ENCODE results near the gene IL17B. TPM values are rescaled to one million over a fixed set of nuclear protein-coding genes. Genes with fewer than 3 reads are reported as not detected.

IL17B gene
- total and polyA plus RNA-seq, 9 of the 15 experiments (the other 6 are each of a cell fraction or from before 2014, with no cell fraction given), result 0.28 to 2.6 (median 0.53) TPM; not detected in 2

DNA sequence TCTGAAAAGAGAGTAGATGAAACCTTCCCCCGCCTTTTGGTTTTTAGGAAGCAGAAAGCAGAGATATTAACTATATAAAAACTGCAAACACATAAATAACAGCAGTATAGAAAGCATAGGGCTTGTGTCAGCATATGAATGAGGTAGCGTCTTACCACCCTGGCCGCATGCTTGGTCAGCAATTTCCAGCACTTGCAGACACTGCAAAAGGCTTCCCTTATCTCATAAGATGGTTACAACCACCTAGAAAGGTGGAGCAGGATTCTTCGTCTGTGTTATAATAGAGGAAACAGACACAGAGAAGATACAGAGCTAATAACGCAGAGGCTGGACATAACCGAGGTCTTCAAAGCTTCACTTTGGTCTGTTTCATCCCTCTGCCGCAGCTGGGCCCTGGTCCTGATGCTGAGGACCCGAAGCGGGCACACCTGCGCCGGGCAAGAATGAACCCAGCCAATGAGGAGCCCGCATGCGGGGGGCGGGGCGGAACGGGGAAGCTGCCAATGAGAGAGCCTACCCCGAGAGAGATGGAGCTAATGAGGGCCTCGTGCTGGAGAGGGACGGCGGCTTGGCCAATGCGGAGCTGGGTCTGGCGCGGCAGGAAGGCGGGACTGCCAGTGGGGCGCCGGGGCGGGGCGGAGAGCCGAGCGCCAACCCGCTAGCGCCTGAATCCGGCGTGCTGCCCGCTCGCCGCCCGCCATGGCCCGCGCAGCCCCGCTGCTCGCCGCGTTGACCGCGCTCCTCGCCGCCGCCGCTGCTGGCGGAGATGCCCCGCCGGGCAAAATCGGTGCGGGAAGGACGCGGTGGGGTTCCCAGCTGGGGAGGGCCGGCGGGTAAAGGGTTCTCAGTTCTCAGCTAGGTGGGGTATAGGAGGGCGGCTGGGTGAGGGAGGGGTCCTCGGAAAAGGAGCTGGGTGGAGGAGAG lies 21.5 kb downstream of the IL17B start, which contains the start of gene PCYOX1L (continued):
- peak; percentile 86 for TF ChIP-seq ZBTB1 (CRISPR knock-in tag; IDR thresholded peaks at IDR 0.05; ENCODE audit: borderline replicate concordance, low read depth)
- TF ChIP-seq, protein P1, sequence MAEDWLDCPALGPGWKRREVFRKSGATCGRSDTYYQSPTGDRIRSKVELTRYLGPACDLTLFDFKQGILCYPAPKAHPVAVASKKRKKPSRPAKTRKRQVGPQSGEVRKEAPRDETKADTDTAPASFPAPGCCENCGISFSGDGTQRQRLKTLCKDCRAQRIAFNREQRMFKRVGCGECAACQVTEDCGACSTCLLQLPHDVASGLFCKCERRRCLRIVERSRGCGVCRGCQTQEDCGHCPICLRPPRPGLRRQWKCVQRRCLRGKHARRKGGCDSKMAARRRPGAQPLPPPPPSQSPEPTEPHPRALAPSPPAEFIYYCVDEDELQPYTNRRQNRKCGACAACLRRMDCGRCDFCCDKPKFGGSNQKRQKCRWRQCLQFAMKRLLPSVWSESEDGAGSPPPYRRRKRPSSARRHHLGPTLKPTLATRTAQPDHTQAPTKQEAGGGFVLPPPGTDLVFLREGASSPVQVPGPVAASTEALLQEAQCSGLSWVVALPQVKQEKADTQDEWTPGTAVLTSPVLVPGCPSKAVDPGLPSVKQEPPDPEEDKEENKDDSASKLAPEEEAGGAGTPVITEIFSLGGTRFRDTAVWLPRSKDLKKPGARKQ (CRISPR knock-in tag; IDR thresholded peaks at IDR 0.05), result no peak
- TF ChIP-seq SUPT5H (IDR thresholded peaks at IDR 0.05), result peak; percentile 62; the same call in 1 of the 2 replicates
- TF ChIP-seq, protein P2, sequence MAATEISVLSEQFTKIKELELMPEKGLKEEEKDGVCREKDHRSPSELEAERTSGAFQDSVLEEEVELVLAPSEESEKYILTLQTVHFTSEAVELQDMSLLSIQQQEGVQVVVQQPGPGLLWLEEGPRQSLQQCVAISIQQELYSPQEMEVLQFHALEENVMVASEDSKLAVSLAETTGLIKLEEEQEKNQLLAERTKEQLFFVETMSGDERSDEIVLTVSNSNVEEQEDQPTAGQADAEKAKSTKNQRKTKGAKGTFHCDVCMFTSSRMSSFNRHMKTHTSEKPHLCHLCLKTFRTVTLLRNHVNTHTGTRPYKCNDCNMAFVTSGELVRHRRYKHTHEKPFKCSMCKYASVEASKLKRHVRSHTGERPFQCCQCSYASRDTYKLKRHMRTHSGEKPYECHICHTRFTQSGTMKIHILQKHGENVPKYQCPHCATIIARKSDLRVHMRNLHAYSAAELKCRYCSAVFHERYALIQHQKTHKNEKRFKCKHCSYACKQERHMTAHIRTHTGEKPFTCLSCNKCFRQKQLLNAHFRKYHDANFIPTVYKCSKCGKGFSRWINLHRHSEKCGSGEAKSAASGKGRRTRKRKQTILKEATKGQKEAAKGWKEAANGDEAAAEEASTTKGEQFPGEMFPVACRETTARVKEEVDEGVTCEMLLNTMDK (IDR thresholded peaks at IDR 0.05; ENCODE audit: borderline replicate concordance, insufficient read depth, low read depth, low read length, poor library complexity, severe bottlenecking), result no peak
- TF ChIP-seq, protein P3, sequence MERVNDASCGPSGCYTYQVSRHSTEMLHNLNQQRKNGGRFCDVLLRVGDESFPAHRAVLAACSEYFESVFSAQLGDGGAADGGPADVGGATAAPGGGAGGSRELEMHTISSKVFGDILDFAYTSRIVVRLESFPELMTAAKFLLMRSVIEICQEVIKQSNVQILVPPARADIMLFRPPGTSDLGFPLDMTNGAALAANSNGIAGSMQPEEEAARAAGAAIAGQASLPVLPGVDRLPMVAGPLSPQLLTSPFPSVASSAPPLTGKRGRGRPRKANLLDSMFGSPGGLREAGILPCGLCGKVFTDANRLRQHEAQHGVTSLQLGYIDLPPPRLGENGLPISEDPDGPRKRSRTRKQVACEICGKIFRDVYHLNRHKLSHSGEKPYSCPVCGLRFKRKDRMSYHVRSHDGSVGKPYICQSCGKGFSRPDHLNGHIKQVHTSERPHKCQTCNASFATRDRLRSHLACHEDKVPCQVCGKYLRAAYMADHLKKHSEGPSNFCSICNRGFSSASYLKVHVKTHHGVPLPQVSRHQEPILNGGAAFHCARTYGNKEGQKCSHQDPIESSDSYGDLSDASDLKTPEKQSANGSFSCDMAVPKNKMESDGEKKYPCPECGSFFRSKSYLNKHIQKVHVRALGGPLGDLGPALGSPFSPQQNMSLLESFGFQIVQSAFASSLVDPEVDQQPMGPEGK (CRISPR knock-in tag; IDR thresholded peaks at IDR 0.05; ENCODE audit: borderline replicate concordance), result no peak
- no peak for TF ChIP-seq CEBPB (tag; IDR thresholded peaks at IDR 0.05)
- peak; percentile 39; the same call in 1 of the 2 replicates for TF ChIP-seq CHD2 (IDR thresholded peaks at IDR 0.05; ENCODE audit: low read depth, low read length)
- peak; percentile 52 to 98; a peak in 2 of 4 replicates for TF ChIP-seq NONO (IDR thresholded peaks at IDR 0.05; ENCODE audit: low read depth in 2 of 2, low read length in 1 of 2)
- TF ChIP-seq SMARCA5 (IDR thresholded peaks at IDR 0.05), result no peak
- TF ChIP-seq ZKSCAN8 (CRISPR knock-in tag; IDR thresholded peaks at IDR 0.05), result no peak
- TF ChIP-seq, protein P4, sequence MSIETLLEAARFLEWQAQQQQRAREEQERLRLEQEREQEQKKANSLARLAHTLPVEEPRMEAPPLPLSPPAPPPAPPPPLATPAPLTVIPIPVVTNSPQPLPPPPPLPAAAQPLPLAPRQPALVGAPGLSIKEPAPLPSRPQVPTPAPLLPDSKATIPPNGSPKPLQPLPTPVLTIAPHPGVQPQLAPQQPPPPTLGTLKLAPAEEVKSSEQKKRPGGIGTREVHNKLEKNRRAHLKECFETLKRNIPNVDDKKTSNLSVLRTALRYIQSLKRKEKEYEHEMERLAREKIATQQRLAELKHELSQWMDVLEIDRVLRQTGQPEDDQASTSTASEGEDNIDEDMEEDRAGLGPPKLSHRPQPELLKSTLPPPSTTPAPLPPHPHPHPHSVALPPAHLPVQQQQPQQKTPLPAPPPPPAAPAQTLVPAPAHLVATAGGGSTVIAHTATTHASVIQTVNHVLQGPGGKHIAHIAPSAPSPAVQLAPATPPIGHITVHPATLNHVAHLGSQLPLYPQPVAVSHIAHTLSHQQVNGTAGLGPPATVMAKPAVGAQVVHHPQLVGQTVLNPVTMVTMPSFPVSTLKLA (conservative IDR thresholded peaks at IDR 0.05), result peak in 1 of 2 experiments; percentile 65; a peak in 3 of 4 replicates
- no peak for TF ChIP-seq FOXA1 (IDR thresholded peaks at IDR 0.05; ENCODE audit: borderline replicate concordance)
- TF ChIP-seq TCF7 (IDR thresholded peaks at IDR 0.05; ENCODE audit: borderline replicate concordance), result no peak
- no peak for TF ChIP-seq STAT5B (CRISPR knock-in tag; IDR thresholded peaks at IDR 0.05)
- no peak for TF ChIP-seq MXI1 (IDR thresholded peaks at IDR 0.05; ENCODE audit: low read depth, low read length)
- no peak for TF ChIP-seq SMAD2 (IDR thresholded peaks at IDR 0.05; ENCODE audit: low read depth, low read length)
- TF ChIP-seq ZBED1 (IDR thresholded peaks at IDR 0.05), result no peak
- TF ChIP-seq, protein P5, sequence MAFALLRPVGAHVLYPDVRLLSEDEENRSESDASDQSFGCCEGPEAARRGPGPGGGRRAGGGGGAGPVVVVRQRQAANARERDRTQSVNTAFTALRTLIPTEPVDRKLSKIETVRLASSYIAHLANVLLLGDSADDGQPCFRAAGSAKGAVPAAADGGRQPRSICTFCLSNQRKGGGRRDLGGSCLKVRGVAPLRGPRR (CRISPR knock-in tag; IDR thresholded peaks at IDR 0.05), result no peak
- TF ChIP-seq KAT7 (CRISPR knock-in tag; IDR thresholded peaks at IDR 0.05; ENCODE audit: borderline replicate concordance), result peak; percentile 92; the same call in 1 of the 2 replicates
- no peak for TF ChIP-seq ELF2 (CRISPR knock-in tag; IDR thresholded peaks at IDR 0.05)

Measured in K562 (cell line).